ENCODE data around the gene CAPZB.

Gene CAPZB

DNA sequence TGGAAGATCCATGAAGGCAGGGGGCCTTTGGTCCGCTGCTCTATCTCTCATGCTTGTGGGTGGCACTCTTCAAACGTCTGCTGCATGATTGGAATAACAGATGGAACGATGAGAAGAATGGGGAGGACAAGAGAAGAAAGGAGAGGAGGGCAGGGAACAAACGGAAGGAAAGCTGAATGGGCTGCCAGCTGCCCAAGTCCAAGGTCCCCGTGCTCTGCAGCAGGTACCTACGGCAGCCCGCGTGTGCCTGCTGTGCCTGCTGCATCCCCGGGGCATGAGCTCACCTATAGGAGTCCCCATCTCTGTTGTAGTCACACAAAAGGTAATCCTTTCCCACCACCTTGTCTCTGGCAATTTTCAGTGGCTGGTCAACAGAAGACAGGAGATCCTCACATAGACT lies 100.1 kb downstream of the CAPZB start:
- DNase-seq (ENCODE audit: low read depth, low spot score): no peak

DNA sequence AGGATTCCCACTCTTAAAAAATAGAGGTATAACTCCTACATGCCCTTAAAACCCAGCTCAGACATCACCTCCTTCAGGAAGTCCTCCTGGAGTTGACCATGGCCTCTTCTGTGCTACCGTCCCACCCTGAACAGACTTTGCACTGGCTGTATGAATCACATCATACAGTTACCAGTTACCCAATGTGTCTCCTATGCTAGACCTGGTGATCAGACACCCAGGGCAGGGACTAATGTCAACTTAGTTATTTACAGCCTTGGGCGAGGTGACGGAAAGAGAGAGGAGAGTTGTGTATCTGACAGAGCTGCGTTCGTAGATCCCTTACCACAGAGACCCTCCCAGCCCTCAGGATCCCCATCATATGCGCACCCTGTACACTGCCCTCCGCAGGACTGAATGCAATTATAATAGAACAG lies 100.6 kb downstream of the CAPZB start:
- no peak for DNase-seq (ENCODE audit: low read depth, low spot score)

DNA sequence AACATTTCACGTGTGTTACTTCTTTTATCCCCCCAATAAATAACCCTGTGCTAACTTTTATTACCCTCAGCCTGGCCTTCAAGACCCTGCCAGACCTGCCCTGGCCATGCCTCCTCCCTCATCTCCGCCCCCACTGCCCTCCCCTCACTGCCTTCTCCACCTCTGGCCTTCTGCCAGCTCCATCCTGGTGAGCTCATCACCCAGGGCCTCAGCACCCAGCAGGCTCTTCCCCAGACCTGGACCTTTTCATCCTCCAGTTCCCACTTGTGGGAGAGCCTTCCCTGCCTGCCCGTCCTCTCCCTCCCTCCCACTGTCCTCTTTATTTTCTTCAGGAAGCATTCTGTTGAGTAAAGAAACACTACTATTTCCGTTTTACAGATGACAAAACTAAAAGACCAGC lies 101.2 kb downstream of the CAPZB start:
- no peak for DNase-seq (ENCODE audit: low read depth, low spot score)

DNA sequence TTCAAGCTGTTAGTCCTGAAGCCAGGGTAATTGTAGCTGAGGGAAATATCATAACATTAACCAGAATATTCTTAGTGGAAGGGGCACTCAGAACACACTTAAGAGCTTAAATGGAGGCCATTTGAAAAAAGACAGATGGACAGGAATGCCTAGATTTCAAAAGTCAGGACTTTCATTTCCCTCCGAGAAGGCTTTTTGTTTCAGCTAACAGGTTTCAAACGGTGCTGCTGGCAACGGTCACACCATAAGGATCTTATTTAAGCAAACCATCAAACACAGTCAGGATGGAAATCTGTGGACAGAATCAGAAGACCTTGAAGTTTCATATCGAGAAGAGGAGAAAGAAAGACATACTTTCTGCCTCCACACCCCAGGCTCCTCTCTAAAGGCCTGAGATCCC lies 103.1 kb downstream of the CAPZB start:
- DNase-seq (ENCODE audit: low read depth, low spot score): no peak

DNA sequence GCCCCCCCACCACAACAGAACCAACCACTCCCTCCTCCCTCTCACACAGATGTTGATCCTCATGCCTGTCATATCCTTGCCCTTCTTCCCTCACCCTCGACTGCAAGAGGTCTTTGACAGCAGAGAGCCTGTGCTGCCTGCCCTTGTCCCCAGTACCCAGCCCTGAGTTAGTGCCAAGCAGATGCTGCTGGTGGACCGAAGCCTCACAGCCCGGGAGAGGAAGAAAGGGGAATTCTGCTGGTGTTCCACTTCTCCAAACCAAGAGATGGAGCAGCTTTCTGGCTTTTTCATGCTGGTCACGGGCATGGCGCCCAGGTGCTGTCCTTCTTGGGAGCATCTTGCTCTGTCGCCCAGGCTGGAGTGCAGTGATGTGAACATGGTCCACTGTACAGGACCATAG lies 104.1 kb downstream of the CAPZB start:
- DNase-seq (ENCODE audit: low read depth, low spot score): no peak

DNA sequence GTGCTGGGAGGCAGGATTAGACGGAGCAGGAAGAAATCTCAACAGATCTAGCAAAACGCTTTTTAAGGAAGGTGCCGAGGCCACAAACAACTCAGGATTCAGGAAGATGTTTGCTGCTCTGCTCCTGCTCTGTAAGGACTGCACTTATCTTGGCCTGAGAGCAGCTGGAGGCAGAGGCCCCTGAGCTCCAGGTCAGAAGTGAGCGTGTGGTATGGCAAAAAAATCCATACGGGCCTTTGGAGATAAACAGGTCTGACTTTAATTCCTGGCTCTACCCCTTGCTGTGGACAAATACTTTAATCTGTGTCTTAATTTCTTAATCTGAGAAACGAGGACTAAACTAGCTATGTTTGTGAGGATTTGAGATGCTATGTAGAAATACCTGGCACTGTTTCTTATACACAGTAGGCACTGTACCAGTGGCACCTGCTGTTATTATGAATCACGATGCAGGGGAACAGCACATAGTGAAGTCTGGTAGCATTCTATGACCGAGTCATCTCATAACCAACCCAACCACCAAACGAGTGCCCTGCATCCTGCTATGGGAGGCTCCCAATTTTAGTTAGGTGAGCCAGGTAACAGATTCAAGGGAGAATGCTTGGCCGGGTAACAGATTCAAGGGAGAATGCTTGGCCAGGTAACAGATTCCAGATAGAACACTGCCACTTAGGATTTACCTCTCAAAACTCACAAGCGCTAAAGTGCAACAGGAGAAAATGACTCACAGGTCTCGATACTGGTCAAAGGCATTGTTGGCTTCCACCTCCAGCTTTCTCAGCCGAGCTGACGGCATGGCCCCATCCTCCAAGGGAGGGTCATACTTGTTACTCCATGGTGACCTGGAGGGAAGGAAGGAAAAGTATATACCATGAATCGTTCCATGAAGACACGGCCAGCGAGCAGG lies 107.3 kb downstream of the CAPZB start:
- DNase-seq (ENCODE audit: low read depth, low spot score): no peak

- DNase-seq (ENCODE audit: low read depth, low spot score): no peak
Measured at GRCh38 chr1:19376428-19377372, 108.6 kb downstream of the CAPZB start.

DNA sequence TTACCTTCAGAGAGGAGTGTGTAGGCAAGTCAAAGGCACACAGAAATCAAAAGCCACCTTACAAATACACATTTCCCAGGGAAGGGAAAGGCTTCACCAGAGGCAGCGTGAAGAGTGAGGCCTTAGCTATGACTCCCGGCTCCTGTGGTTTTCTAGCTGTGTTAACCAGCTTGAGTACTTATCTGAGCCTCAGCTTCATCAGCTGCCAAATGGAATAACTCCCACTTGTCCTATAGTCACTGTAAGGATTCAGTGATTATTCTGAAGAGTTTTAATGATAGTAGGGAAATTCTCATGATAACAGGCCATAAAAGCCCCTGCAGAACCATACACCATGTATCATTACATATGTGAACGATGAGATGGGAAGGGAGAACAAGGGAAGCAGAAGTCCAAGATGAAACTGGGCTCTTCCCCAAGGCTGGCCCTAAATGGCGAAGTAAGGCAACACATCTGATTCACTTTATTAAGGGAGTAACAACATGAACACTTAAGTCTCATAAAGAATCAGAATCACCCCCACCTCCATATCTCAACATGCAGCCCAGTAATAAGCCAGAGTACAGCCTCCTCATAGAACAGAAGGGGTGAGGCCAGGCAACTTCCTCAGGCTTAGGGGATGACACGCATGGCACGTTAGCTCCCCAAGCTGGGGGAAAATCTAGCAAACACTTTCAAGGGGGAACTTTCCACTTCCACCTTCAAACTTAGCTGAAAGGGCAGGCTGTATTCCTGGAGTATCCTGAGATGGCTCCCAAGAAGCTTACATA lies 109.5 kb downstream of the CAPZB start:
- DNase-seq (ENCODE audit: low read depth, low spot score): no peak

DNA sequence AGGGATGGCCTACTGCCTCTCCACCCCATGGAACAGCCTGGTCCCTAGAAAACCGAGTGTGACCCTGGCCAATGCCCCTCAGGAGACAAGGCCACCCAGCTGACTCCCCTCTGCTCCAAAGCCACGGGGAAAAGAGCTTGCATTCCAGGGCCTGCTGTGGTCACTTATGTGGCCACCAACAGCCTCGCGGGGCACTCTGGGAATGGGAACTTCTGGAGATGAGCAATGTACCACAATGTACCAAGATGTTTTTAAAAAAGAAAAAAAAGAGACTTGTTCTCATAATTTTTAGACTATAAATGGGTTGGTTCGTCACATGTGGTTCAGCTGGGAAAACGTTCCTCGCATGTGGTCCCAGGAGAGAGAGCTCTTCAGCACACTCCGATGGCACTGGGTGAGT lies 110.4 kb downstream of the CAPZB start:
- DNase-seq (ENCODE audit: low read depth, low spot score): no peak

GRCh38 chr1:19374083-19374801 lies 111.1 kb downstream of the CAPZB start:
- DNase-seq (ENCODE audit: low read depth, low spot score): peak; percentile 51

- DNase-seq (ENCODE audit: low read depth, low spot score): no peak
Measured at GRCh38 chr1:19373211-19374082, 111.9 kb downstream of the CAPZB start.

DNA sequence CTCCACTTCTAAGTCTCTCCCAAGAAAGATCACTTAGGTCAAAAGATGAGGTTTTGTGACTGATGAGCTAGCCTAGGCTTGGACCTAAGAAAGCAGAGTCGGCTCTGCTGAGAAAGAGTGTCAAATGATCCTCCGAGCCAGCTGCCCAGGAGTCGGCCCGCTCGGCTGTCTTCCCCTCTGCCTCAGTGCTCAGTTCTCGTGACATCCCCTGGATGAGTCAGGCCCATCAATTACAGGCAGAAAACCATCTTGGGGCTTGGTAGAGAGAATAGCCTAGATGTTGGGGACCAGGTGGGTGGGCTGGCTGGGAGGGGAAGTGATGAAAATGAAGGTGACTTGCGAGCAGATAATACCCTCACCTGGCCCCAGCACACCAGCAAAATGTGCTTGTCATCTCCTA lies 112.7 kb downstream of the CAPZB start:
- DNase-seq (ENCODE audit: low read depth, low spot score): no peak

GRCh38 chr1:19372136-19372514 lies 113.2 kb downstream of the CAPZB start:
- DNase-seq (ENCODE audit: low read depth, low spot score): no peak

DNA sequence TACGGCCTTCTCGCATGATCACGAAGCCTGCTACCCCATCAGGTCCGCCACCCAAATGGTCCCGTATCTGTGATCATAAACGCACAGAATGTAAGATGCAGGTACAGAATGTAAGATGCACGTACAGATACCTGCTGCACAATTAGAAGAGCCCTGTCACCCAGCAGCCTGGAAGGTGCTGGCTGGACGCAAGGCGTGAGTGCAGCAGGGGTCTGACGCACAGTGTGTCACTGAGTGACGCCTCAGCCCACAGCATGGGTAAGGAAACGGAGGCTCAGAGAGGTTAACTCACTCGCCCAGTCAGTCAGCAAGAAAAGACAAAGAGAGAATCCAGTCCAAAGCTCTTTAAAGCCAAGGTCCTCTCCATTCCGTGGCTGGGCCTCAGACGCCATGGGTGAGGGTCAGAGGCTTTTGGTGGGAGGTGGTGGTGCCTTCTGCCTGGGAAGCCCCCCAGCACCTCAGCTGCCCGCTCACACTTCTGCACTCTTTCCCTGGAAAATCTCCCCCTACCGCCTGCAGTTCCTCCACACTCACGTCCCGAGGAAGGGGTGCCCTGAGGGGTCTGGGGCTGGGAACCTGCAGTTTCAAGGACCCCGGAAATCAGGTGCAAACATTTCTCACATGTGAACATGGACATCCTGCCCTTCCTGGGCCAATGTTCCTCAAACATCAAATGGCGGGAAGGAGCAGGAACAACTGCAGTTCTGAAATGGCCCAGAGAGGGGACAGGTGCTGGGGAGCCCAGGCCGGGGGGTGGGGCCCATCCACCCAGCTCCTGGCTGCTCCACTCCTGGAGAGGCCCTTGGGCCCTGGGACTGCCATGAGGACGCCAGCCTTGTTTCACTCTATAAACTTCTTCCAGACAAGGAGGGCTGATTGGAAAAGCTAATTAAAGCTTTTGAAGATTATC lies 113.9 kb downstream of the CAPZB start:
- no peak for DNase-seq (ENCODE audit: low read depth, low spot score)

DNA sequence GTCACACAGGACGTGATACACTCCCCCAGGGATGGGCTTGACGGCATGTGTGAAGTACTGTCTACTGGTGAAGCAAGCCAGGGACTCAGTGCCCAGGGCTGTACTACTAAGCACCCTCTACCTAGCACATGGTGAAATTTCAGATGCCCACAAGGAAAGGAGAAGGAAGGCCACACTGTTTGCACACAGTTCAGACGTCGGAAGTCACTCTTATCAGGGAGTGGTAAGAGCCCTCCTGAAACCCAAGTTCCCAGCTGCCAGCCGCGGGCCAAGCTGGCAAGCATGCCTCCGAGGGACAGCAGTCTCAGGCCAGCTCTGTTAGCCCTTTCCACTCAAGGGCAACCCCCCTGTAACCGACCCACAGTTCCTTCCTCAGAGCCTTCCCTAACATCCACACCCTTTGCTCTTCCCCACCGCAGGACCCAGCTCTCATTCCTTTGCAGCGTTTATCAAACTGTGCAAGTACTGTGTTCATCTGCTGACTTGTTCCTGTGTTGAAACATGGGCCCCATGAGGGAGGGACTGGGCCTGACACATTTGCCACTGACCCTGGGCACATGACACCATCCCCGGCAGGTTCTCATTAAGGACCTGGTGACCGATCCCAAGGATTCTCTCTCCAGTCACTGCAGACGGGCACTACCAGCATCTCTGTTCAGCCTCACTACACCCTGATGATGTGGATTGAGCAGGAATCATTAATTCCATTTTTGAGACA lies 114.7 kb downstream of the CAPZB start:
- no peak for DNase-seq (ENCODE audit: low read depth, low spot score)

DNA sequence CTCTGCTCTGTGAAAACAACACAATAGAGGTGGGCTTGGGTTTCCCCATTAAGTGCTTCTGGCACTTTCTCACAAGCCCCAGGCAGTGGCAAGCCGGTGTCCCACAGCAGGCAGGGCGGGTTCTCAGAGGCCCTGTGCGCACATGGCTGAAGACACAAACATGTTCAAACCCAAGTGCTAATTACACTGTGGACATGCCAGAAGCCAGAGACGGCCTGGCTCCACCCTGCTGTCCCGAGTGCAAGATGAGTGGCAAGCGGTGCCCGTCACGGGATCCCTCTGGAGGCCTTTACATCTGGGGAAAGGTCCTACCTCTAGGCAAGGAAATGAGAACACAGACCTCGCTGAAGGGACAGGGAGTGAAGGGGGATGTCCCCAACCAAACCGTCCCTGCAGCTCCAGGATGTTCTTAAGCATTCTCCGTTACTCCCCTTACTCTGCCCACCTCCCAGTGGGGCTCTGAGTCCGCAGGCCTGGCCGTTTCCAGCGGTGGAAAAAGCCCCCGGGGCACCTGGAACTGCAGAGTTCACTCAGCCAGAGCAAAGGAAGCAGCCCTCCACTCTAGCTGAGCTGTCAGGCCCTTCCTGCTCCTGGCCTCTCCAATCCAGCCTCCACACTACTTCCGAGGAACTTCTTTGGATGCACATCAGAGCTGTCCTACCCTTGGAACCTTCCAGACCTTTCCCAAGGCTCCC lies 115.8 kb downstream of the CAPZB start:
- DNase-seq (ENCODE audit: low read depth, low spot score): peak; percentile 67

- DNase-seq (ENCODE audit: low read depth, low spot score): no peak
Measured at GRCh38 chr1:19368964-19369363, 116.4 kb downstream of the CAPZB start.

DNA sequence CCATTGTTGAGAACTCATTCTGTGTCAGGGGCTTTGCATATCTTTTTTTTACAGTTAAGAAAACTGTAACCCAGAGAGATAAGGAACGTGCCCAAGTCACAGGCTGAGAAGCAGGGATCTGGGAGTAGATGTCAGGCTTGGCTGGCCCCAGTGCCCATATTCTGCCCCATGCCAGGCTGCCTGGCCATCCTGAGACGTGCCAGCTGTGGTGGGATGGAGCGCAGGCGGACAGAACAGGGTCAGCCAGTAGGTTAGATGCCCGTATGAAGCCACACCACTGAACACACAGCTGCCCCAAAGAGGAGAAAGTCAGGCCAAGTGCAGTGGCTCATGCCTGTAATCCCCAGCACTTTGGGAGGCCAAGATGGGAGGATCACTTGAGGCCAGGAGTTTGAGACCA lies 117.3 kb downstream of the CAPZB start:
- DNase-seq (ENCODE audit: low read depth, low spot score): no peak
